NCI-H187 (cell line): ENCODE data around the gene MPV17L2.

Experiments
- DNase-seq, 2 experiments: peaks; one replicate each; lab custom pipeline; 2025; lab: John Stamatoyannopoulos, UW

Gene MPV17L2

DNA sequence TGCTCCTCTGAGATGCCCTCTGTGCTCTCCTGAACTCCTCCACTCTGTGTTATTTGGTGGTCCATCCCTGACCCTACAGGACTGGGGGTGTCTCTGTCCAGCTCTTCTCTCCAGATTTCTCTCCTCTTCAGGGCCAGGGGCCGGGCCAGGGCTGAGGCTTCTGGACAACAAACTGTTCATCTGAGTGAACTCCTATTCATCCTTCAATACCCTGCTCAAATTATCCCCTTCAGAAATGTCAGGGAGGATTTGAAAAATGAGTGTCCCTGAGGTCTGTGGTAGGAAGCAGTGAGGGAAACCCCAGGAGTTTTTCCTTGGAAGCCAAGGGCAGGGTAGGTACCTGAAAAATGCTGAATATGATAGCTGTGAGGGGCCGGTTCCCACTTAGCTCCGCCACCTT lies 25.6 kb downstream of the MPV17L2 start:
- no peak for DNase-seq

DNA sequence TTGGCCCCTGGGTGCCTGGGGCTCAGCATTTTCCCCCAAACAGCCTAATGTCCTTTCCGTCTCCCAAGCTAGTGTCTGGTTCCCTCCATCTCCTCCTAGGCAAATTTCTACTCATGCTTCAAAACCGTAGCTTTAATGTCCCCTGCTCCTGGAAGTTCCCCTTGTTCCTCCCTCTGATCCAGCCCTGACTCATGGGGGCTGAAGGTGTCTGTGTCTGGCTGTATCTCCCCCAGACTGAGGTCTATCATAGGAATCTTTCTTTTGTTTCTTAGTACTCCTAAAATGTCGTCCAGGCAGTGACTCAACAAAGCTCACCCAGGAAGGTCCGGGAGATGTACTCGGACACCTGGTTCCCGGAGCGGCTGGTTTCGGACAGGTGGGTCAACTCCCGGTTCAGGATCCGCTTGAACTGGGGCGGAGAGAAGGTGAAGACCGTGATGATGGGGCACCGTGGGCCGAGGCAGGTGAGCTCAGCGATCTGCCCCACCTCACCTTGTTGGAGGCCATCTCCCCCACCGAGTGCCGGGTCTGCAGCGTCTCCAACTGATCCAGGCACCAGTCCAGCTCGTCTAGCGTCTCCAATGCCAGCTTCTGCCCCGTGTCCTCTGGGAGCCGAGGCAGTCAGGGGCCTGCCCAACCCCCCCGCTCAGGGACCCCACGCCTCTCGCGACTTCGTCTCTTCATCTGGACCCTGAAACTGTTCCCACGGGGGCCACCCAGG lies 27.1 kb downstream of the MPV17L2 start:
- no peak for DNase-seq

DNA sequence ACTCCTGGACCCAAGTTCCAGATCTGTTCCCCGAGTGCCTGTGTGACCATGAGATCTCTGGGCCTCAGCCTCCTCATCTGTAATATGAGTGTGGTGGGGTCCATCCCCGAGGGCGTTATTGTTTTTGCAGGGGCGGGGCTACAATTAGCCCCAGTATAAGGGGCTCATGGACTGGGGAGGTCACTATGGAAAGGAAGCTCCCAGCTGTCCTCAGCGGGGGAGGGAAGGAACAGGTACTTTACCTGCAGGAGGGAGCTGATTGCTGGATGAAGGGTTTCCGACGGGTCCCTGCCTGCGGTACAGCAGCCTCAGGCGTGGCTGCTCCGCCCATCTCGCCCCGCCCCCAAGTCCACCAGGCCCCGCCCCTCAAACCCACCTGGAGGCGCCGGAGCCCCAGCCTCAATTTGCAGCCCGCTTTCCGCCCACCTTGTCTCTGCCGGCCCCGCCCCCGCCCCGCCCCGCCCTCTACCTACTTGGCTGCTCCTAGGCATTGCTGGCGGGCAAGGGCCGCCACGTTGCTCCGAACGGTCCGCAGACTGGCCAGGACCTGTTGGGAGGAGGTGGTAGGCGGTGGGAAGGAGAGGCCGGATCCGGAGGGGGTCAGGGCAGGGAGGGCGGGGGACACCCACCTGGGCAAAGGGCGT lies 27.7 kb downstream of the MPV17L2 start:
- DNase-seq: no peak

DNA sequence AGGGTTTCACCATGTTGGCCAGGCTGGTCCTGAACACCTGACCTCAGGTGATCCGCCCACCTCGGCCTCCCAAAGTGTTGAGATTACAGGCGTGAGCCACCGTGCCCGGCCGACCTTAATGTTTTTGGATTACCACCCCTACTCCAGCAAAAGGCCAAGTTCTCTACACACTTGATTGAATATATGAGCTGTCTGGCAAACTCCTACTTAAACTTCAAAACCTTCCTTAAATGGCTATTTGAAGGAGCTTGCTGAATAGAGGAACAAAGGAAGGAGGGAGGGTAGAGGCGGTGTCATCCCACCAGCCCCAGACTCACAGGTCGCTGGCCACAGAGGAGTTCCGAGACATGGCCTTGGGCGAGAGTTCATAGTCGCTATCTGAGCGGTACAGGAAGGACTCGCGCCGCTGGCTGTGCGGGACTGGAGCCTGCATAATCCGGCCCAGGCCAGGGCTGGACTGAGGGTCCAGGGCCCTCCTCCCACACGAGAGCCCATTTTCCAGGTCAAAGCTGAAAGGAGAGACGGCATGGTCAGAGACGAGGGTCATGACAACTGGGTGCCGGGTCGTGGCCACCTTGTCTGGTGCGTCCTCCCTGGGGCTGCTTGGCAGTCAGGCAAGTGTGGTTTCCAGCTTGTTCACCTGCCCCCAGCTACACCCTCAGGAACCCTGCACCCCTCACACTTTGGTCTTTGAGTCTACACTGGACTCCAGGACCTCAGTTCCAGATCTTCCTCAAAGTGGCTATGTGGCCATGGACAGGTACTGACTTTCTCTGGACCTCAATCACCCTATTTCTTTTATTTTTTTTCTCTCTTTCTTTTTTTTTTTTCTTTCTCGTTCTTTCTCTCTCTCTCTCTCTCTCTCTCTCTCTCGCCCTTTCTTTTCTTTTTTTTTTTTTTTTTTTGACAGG lies 29.1 kb downstream of the MPV17L2 start:
- DNase-seq: no peak

DNA sequence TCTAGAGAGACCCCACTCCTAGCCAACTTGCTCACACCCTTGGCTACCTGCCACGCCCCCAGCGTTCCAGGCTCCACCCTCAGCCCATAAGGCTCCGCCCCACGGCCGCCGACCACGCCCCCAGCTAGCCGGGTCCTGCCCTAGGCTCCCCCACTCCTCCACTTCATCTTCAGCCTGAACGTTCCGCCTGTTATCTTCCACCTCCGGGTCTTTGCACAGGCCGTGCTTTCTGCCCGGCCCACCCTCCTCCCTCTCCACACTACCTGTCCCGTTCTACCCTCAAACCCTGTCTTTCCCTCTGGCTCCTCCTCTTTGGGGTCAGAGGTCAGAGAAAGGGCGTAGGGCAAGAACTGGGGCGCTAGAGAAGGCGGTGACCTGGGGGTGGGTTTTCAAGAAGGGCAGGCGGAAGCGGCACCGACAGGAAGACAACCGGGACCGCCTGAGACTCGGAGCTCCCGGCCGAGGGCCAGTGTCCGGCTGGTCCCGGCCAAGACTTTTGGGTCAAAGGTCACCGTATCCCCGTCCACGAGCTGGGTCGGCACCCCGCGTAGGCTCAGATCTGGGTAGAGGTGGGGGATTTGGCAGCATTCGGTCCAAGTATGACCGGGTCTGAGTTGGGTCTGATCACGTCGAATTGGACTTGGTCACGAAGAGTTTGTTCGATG lies 31.0 kb downstream of the MPV17L2 start:
- DNase-seq: peak in 1 of 2 experiments; percentile 7

DNA sequence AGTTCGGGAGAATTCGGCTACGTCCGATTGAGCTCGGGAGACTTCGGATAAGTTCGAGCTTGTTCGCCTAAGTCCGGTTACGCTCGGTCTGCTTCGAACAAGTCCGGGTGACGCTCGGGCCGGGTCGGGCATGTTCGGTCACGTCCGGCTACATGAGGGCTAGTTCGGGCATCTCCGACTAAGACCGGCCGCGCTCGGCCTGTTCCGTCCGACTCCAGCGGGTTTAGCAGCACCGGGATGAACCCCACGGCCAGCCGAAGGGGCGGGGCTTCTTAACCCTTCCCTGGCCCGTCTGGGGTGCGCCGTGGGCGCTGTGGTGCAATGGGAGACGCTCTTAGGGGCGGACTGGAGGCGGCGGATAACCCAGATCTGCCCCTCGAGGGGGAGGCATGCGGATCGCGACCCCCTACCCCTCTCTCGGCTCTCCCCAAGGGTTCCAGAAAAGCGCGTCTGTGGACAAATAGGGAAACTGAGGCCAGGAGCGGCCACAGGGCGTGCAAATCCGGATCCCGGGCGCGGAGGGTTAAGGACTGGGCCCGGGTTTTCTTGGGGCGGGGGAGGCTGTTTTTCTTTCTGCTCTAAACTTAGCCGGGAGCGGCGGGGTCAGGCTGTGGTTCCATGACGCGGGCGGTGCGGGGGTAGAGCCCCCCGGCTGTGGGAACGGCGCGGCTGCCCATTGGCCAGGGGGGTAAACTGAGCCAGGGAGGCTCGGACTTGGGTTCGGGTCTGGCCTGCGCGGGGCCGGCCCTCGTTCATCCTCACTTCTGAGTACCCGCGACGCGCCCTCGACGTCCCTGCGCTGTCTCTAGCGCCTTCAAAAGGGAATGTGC lies 31.7 kb downstream of the MPV17L2 start:
- peak; percentile 82 to 90 for DNase-seq

DNA sequence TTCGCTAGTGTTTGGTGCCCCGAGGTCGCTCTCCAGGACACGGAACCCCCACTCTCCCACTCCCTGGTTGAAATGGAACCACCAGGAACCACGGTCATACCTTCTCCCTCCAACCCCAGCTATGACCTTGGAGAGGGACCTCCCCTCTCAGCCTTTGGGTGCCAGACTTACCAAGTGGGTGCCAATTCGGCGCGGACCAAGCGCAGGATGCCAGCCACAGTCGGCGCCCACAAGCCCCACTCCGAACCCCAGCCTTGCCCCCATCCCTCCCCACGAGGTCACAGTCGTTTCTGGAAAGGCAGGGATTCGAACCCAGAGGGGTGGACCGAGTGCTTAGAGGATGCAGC lies 32.3 kb downstream of the MPV17L2 start:
- DNase-seq: no peak

DNA sequence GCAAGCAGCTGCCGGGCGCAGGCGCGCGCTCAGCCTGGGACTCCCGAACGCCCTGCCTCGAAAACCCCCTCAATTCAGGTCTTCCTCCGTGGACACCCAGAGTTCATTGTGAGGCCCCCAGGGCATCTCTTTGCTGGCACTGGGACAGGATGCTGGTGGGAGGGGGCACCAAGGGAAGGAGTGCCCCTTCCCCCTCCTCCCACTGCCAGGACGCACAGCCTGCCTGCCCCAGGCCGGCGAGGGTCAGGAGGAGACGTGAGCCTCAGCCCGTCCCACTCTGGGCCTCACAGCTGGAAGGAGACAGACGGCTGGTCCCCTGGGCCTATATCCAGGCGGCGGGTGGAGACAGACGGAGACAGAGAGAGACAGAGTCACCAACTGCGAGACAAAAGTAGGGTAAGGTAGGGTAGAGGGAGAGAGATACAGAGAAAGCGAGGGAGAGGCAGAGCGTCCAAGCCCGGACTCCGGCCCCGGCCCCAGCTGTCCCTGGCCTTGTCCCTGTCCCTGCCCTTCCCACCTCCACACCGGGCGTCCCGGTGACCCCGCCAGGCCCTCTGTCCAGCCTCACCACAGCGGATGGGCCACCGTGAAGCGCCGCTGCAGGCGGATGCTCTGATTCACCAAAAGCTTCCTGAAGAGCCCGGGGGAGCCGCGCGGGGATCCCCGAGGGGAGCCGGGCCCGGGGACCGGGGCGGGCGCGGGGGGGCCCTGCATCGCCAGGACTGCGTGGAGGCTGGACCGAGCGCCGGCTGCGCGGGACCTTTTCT lies 32.9 kb downstream of the MPV17L2 start, which contains the start of gene PDE4C:
PDE4C (minus strand) TSS at position 737 of the 767 bp plus-strand sequence; CDS start at position 714, 23 bp downstream.
- DNase-seq: no peak

DNA sequence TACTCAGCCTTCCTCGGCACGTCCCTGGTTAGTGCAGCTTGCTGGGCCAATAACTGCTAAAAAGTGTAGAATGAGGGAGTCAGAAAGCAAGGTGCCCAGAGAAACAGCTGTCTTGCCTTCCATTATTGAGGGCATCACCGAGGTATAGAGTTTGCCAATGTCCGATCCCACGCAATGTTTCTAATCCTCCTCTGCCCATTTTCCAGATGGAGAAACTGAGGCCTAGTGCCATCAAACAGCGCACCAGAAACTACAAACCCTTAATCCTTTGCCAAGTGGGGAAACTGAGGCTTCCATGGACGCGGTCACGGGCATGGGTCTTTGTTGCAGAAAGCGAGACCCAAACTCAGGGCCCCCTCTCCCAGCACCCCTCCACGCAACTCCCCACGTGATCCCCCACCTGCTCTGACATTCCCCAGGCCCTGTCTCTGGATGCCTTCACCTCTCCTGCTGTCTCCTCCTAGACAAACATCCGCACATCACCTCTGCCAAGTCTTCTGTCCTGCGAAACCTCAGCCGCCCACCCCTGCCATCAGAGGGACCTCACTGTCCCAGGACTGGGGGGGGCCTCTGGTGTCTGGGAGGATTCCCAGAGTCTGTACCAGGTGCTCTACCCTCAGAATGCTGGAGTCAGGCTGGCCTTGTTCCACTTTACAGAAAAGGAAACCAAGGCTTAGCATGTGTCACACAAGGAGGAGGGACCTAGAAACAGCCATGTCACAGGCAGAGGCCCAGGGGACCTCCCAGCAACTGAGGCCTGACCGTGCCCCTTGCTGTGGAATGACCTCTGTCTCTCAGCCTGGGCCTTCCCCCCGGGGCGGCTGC lies 34.1 kb downstream of the MPV17L2 start:
- DNase-seq: no peak

DNA sequence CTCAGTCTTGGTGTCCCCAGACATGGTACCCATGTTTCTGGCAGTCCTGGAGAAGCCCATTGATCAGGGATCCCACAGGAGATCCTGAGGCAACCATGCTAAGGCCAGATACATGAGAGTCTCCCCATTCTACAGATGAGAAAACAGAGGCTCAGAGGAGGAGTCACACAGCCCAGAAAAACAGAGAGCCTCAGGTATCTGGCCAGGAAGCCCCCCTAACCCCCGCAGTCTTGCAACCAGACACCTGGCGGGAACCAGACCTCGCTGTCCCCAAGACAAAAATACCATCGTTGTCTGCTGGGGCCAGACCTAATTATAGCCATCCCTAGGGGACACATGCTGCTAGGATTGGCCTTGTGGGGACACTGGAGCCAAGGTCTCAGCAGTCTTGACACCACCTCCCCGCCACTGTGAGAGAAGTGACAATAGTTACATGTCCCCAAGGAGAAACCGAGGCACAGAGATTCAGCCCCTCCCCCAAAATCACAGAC lies 34.8 kb downstream of the MPV17L2 start:
- no peak for DNase-seq

DNA sequence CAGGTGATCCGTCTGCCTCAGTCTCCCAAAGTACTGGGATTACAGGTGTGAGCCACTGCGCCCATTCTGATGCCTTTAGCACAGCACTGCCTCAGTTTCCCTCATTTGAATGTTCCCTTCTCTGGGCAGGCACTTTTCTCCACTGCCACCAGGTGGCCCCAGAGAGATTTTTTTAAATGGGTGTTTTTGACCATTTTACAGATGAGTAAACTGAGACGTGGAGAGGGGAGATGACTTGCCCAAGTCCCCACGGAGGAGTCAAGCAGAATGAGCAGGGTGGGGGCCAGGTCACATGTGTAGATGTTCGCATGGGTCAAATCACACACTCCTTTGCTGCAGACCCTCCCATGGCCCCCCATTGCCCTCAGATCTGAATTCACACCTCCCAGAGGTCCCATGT lies 36.5 kb downstream of the MPV17L2 start:
- no peak for DNase-seq

DNA sequence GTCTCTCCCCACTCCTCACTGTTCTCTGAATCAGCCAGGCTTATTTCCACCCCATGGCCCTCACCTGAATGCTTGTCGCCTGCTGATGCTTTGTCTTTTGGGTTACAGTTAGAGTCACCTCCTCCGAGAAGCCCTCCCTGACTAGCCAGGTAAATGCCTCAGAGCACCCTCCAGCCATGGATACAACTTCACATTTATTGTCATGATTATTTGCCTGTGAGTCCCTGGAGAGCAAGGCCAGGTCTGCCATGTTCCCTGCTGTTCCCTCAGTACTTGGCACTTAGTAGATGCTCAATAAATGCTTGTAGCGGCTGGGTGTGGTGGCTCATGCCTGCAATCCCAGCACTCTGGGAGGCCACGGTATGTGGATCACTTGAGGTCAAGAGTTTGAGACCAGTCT lies 36.9 kb downstream of the MPV17L2 start:
- no peak for DNase-seq

DNA sequence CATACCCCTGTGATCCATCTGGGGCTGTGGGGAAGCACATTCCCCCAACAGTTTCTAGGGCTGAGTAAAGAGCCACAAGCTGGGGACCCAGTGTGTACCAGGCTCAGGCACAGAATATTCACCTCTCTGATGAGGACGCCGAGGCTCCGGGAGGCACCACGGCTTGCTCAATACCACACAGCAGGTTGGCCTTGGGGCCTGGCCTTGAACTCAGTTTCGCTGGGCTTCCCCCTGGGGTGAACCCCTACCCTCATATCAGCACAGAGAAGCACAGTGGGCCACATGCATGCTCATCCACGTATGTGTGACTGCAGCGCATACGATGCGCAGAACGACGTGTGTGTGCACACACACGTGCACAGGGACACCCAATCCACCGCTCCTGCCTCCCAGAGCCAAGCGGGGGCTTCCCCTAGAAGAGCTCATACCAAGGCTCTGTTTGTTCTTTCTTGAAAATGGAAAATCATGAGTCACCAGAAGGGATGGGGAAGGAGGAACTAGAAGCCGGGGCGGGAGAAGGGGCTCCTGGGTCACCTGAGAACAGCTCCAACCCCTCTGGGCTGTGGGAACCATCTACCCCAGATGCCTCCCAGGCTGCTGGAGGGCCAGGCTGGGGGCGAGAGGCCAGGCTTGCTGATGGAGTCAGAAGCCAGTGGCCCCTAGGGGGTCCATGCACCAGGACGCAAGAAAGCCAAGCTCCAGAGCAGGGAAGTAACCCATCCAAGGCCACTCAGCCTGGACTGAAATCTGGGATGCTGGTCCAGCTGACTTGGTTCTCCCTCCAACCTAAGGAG lies 38.1 kb downstream of the MPV17L2 start:
- DNase-seq: no peak

DNA sequence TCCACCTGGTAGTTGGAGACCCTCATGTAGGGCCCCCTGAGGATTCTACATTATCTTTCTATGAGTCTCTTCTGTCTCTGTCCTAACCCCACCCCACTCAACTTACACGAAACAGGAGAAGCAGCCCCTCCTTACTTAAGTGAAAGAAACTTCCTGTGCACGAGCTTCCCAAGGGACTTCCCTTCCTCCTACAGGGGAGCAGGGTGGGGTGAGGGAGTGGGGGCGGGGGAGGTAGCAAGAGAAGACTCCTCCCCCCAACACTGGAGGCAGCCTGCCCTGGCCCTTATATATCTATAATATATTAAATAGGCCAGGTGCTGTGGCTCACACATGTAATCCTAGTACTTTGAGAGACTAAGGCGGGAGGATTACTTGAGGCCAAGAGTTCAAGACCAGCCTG lies 38.8 kb downstream of the MPV17L2 start:
- DNase-seq: no peak

DNA sequence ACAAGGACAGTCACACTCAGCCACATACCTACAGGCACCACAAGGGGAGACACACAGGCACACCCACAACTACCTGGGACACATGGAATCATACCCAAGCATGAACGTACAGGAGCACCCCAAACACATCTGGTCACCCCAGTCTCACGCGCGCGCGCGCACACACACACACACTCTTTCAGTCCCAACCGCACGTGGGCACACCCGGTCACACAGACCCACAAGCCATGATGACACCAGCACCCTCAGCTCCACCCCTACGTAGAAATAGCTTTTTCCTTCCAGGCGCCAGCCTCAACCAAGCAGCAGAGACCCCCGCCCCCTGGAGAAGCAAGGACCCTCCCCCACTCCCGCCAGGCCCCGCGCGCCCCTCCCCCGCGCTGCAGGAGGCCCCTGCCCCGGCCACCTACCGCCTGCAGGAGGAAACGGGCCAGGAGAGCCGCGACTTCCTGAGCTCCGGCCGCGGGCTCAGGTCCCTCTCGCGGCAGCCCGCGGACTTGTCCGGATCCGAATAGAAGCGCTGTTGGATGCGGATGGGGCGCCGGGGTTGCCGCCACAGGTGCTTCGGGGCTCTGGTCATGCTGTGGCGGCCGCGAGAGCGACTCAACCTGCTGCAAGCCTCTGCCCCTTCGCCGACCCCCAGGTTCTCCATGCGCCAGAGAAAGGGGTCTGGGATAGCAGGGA lies 39.7 kb downstream of the MPV17L2 start:
- DNase-seq: no peak

DNA sequence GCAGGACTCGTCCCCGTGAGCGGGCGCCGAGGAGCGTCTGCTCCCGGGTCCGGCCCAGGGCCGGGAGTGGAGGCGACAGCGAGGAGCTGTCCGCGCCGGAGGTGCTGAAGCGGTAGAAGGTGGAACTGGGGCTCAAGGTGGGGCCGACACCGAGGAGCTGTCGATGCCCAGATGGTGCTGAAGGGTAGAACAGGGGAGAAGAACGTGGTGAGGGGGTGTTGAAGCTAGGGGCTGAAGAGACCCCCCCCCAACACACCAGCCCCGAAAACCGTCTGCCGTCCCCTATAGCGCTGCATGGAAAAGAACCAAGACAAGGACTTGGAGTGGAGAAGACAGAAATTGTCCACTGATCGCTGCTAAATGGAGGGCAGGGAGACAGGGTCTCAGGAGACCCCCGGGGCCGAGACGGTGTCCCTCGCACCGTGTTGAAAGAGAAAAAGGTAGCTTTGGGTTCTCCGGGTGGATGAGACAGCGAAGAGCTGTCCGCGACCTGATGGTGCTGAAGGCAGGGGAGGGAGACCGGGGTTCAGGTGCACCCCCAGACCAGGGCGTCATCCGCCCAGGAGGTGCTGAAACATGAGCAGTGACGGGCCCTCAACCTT lies 40.3 kb downstream of the MPV17L2 start:
- no peak for DNase-seq

DNA sequence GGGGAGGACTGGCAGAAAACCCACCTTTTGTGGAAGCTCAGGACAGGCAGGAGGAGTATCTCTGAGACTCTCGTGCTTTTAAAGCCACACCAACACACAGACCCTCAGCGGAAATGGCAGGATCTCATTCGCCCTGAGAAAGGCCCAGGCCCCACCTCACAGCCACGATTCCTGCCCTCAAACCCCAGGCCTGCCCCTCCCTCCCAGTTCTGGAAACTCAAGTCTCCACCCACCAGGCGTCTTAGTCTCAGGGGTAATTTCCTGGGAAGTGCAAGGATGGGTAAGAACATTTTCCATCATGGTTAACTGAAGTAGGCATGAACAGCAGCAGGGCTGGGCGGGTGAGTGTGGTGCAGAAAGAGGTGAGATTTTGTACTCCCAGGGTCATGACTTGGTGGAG lies 41.2 kb downstream of the MPV17L2 start:
- DNase-seq: no peak

DNA sequence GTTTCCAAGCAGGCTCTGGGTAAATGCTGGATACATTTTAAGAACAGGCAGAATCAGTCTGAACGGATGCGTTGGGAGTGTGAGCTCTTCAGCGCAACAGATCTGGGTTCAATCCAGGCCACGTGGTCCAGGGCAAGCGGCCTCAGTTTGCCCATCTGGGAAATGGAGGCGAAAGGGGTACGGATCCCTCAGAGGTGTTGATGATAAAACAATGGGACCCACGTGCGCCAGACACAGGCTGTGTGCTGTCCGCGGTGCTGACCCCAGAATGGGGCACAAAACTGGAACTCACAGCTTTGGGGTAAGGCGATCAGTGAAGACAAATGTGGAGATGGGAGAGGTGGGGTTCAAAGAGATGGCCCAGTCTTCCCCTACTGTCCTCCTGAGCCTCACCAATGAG lies 46.3 kb downstream of the MPV17L2 start:
- no peak for DNase-seq
